Measurements from ENCODE around the gene ELMOD1. TPM values are rescaled to one million over a fixed set of nuclear protein-coding genes. Genes with fewer than 3 reads are reported as not detected.
"Not testable (repeated sequence)": the region's sequence is repeated elsewhere in the genome, so short reads cannot be mapped to it uniquely, and the experiment has no call there.

The ELMOD1 gene
- total RNA-seq, 1 donor from 2014 or later, result 1.00 TPM

GRCh38 chr11:107577346-107577711 is 13.6 kb upstream of the ELMOD1 start:
- ATAC-seq (ENCODE audit: poor library complexity) (no peak), DNase-seq (no peak)
- intact Hi-C loops (cut with DNase I), result loop anchor here (5.0 kb wide), 1 partner anchor 110 kb away; no protein-coding TSS in a partner anchor

GRCh38 chr11:107579169-107579568 is 11.8 kb upstream of the ELMOD1 start:
- not testable (repeated sequence) for DNase-seq; ATAC-seq (ENCODE audit: poor library complexity)
- intact Hi-C loops (cut with DNase I), result loop anchor here (5.0 kb wide), 1 partner anchor 108 kb away; no protein-coding TSS in a partner anchor

GRCh38 chr11:107581147-107581546 is 9.8 kb upstream of the ELMOD1 start:
- ATAC-seq (ENCODE audit: poor library complexity) (no peak), DNase-seq (no peak)
- intact Hi-C loops (cut with DNase I), result loop anchor here (10.0 kb wide), 1 partner anchor 184 kb away; no protein-coding TSS in a partner anchor

GRCh38 chr11:107583629-107584195 is 7.2 kb upstream of the ELMOD1 start:
- intact Hi-C loops (cut with DNase I), result loop anchor here (10.0 kb wide), 1 partner anchor 181 kb away; no protein-coding TSS in a partner anchor
- DNase-seq, result no peak
- no peak for ATAC-seq (ENCODE audit: poor library complexity)

DNA sequence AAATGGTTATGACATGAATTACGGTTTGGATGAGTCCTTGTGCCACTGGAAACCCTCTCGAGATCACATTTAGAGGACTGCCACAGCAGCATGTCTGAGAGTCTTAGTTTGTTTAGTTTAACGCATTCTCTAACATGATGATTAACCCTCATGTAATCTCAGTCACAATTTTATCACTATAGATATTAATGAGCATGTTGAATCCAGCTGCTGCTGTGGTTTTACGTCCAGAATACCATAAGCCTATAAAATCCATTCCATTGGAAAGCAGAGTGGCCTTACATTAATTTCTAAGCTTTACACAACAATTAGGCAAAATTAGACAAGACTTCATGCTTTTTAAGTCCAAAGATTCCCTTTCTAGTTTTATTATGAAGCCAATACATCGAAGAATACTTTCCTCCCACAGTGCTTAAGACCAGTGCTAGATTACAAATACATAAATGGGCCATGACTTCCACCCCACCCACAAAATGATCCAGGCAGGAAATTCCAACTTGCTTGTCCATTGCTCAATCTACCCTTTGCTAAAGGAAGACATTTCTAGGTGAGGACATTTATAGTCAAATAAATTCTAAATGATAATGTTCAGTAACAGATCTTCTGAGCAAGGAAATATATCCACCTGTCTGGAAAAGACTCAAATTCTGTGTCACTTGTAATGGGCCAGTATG is 3.5 kb upstream of the ELMOD1 start:
- intact Hi-C loops (cut with DNase I), result loop anchor here (10.0 kb wide), 1 partner anchor 177 kb away; no protein-coding TSS in a partner anchor
- DNase-seq (no peak), ATAC-seq (ENCODE audit: poor library complexity) (no peak)

DNA sequence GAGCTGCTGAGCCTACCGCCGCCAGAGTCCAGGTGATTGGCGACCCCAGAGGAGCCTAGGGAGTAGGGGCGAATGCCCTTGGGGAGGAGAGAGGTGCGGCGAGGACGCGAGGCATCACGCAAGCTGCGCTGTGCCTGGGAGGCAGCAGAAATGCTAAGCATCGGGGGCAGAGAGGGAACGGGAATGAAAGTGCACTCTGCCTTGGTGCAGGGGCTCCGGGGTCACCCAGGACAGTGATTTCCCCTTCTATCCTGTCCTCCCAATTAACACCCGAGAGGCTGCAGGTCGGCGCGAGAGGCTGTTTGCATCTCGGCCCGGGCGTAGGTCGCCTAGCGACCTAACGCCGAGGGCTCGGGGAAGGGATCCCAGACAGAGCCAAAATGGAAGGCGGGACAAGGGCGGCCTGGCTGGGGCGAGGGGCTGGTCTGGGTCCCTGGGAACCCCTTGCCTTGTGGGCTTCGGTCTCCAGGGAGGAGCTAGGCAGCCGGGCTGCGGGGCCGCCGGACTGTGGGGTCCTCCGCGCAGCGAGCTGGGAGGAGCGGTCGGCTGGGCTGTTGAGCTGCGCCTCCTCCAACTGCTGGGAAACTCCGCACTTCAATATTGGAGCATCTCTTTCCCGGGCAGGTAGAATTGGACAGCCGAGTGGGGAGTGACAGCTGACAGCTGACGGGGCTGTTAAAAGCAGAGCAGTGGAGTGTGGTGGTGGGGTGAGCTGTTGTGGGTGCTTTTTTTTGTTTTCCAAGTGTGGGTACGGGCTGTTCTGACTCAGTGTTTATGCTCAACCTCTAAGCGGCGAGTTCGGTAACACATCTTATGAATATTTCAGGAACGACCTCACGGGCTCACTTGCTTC is 657 bp downstream of the ELMOD1 start:
- ATAC-seq (ENCODE audit: poor library complexity) (peak; percentile 34), DNase-seq (no peak)
- intact Hi-C loops (cut with DNase I), result no loop called here

GRCh38 chr11:107592231-107592590 is 1.3 kb downstream of the ELMOD1 start:
- intact Hi-C loops (cut with DNase I), result no loop called here
- DNase-seq (no peak), ATAC-seq (ENCODE audit: poor library complexity) (no peak)

DNA sequence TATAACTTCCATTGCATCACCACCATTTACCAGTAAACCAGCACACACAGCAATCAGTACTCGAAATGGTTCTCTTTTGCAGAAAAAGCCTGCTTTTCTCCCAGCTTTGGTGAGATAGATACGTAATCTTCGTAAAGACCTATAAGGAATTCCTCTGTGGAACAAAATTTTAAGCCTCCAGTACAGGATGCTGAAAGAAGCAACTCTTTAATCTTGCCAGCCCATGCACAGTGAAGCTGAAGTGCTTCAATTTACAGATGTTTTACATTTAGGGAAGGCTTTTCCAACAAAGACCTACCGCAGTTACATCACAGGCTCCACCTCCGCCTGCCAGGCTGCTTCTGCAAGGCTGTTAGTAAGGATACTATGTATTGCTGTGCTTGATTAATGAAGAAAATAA is 1.9 kb downstream of the ELMOD1 start:
- no peak for ATAC-seq (ENCODE audit: poor library complexity)
- intact Hi-C loops (cut with DNase I), result no loop called here
- DNase-seq, result no peak

DNA sequence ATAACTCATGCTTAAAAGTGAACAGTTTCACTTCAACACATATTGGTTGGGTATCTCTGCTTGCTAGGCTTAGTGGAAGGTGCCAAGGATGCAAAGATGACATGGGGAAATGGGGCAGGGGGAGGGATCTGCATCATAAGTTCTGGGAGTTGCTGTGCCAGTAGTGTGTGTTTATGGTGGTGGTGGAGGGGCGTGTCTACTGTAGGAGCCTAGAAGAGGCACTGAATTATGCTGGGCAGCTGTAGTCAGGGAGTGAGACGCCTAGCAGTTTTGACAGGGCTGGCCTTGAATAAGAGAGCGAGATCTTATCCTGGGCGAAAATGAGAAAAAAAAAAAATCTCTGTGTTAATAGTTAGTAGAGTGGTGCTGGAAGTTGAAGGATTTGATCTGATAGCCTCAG is 3.0 kb downstream of the ELMOD1 start:
- DNase-seq, result no peak
- ATAC-seq (ENCODE audit: poor library complexity), result no peak
- intact Hi-C loops (cut with DNase I), result no loop called here

DNA sequence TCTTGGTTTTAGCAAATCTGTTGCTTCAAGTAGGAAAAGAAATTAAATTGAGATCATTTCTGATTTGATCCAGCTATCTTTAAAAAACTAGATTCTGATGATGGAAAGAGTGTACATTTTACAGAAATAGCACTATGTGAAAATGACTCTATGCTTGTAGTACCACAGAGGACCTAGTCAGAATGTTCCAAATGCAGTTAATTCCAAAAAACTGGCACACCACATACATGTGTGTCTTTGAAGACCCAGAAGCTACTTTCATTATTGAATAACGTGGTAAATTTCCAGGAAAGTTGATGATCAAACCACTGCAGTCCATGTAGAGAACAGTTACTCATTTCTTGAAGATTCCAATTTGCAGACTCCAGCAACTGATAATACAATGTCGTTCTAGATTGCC is 3.8 kb downstream of the ELMOD1 start:
- ATAC-seq (ENCODE audit: poor library complexity), result no peak
- intact Hi-C loops (cut with DNase I), result no loop called here
- no peak for DNase-seq

- intact Hi-C loops (cut with DNase I), result no loop called here
- ATAC-seq (ENCODE audit: poor library complexity) (no peak), DNase-seq (no peak)
Observed at GRCh38 chr11:107598225-107599139, 7.5 kb downstream of the ELMOD1 start.

DNA sequence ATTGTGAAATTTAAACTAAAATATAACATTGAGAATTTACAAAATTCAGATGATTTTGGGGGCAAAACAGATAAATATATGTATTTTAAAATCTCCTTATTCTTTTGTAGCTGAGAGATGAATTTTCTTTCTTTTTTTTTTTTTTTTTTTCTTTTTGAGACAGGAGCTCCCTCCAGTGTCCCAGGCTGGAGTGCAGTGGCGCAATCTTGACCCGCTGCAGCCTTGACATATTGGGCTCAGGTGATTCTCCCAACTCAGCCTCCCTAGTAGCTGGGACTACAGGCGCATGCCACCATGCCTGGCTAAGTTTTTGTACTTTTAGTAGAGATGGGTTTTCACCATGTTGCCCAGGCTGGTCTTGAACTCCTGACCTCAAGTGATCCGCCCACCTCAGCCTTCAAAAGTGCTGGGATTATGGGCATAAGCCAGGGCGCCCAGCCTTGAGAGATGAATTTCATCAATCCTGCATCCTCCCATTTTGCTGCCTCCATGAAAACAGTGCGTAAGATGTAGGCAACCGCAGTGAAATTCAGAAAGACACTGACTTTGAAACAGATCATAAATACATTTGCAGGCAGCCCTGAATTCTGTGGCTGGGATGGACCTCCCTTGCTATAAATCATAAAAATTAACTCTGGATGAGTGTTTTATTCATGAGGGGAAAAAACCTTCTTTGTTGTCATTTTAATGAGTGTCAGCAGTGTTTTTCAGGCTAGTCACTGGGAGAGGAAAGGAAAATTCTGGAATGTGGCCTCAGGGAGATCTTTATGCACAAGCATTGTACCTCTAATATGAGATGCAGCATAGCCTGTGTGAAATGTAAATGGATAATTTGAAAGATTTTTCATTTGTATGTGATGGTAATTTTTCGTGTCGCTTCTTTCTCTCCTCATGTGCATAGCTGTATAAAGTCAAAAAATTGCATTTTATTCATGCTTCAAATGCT is 14.4 kb downstream of the ELMOD1 start:
- intact Hi-C loops (cut with DNase I), result no loop called here
- DNase-seq (no peak), ATAC-seq (ENCODE audit: poor library complexity) (no peak)

DNA sequence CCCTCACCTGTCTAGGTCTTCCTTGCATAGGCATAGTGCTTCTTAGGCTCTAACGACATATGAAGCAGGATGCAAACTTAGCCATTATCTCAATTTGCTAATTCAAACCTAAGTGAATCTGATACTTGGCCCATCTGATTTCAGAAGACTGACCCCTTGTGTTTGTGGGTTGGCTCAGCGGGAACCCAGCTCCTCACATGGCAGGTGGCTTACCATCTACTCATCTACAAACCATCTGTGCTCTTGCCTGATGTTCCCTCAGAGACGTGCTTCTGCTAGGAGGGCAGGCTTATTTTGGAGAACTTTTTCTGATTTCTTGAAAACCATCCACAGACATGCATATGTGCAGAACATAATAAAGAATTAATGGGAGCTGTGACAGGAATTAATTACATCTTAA is 15.2 kb downstream of the ELMOD1 start:
- no peak for ATAC-seq (ENCODE audit: poor library complexity)
- no peak for DNase-seq
- intact Hi-C loops (cut with DNase I), result no loop called here

DNA sequence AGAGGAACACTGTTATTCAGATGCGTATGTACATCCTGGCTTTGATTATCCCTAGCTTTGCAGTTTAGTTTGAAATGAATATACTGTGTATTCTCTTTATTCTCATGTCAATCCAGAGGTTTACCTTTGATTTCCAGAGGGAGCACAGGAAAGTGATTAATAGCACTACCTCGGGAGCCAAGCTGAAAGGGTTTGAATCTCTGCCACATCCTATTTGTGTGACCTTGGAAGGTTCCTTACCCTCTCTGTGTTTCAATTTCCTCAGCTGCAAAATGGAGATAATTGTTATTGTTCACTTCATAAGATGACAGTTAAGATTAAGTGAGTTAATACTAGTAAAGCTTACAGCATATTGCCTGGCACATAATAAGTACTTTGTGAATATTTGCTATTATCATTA is 17.9 kb downstream of the ELMOD1 start:
- intact Hi-C loops (cut with DNase I), result no loop called here
- ATAC-seq (ENCODE audit: poor library complexity) (no peak), DNase-seq (no peak)

DNA sequence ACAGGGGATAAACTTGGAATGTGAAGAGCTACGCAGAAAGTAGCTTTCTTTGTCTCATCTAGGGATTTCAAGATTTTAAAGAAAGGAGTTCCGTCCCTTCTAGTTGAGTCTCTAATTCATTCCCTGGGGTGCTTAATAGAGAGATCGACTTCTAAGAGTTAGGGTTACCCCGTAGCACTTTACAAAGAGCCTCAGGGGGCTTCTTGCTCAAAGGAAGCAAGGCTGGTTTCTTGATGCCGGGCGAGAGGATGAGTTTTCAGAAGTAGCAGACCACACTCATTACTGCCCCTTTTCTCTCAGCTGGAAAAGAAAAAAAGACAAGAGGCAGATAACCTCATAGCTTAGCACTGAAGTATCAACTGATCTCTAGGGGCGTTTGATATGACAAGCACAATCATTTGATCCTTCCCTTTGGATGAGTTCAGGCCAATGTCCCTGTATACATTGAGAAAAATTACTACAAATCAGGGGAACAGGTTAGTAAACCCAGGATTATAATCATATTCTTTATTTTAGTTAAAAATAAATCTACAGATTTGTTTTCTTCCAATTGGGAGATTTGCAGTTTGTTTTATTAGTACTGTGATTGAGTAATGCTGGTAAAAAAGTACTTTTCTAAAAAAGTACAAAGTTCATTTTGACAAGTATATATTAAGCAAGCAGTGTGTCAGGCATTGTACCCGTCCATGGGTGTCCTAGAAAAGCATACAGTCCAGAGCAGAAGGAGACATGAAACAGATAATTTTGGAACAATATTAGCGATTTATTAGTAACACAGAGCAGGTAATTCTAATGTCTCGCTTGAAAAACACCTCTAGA is 18.7 kb downstream of the ELMOD1 start:
- ATAC-seq (ENCODE audit: poor library complexity) (no peak), DNase-seq (no peak)
- intact Hi-C loops (cut with DNase I), result no loop called here

DNA sequence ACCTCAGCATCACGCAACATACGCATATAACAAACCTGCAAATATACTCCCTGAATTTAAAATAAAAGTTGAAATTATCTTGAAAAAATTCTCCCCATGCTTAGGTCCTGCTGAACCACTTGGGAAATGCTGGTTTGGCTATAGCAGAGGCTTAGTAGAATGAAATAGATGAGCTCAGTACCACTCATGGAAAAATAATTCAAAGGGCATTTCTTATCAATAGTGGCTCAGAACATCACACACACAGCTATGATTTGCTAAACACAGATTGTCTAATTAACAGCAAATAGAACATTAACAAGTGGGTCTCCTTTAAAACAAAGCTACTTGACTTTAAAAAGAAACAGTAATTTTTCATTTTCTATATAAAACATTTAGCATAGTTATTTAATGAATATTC is 21.5 kb downstream of the ELMOD1 start:
- DNase-seq (no peak), ATAC-seq (ENCODE audit: poor library complexity) (no peak)
- intact Hi-C loops (cut with DNase I), result no loop called here

GRCh38 chr11:107619926-107620325 is 29.0 kb downstream of the ELMOD1 start:
- DNase-seq (no peak), ATAC-seq (ENCODE audit: poor library complexity) (no peak)
- intact Hi-C loops (cut with DNase I), result no loop called here
